ENCODE results near the gene NDUFV1.

NDUFV1 gene

DNA sequence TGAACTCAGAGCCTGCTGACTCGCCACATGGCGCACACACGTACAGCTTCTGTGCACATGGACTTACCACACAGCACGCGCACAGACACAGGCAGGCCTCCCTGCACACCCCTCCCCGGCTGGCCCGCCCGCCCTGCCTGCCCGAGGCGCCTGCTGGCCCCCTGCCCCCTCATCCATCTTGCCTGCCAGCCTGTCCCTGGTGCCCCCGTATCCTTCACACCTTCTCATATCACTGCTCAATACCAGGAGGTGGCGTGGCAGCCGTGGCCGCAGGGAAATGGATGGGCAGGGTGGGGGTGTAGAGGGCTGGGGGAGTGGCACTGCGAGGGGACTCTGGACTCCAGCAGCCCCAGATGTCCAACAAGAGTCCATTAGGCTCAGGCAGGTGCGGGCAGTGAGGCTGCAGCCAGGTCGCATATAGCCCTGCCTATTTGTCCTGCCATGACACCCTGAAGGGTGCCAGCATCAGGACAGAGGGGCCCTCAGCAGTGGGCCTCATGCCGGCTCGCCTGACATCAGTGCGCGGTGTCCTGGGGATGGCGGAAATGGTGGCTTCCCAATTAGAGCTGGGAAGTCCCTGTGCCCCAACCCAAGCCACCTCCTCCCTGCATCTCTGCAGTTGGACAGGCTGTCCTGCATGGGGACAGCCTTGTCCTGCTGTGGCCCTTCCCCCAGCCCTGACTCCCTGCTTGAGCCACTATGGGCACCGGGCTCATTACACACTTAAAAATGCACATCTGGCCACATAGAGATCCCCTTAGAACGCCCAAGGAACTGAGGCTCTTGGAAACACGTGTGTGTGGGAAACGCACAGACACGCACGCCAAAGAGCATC lies 34.8 kb downstream of the NDUFV1 start:
- DNase-seq (ENCODE audit: low read depth): no peak
- no peak overlapping the region for H3K4me3 ChIP-seq (replicated peaks; ENCODE audit: low read depth, low read length)
- TF ChIP-seq, protein P1, sequence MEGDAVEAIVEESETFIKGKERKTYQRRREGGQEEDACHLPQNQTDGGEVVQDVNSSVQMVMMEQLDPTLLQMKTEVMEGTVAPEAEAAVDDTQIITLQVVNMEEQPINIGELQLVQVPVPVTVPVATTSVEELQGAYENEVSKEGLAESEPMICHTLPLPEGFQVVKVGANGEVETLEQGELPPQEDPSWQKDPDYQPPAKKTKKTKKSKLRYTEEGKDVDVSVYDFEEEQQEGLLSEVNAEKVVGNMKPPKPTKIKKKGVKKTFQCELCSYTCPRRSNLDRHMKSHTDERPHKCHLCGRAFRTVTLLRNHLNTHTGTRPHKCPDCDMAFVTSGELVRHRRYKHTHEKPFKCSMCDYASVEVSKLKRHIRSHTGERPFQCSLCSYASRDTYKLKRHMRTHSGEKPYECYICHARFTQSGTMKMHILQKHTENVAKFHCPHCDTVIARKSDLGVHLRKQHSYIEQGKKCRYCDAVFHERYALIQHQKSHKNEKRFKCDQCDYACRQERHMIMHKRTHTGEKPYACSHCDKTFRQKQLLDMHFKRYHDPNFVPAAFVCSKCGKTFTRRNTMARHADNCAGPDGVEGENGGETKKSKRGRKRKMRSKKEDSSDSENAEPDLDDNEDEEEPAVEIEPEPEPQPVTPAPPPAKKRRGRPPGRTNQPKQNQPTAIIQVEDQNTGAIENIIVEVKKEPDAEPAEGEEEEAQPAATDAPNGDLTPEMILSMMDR (IDR thresholded peaks at IDR 0.05; ENCODE audit: low read length, missing control alignments): no peak

DNA sequence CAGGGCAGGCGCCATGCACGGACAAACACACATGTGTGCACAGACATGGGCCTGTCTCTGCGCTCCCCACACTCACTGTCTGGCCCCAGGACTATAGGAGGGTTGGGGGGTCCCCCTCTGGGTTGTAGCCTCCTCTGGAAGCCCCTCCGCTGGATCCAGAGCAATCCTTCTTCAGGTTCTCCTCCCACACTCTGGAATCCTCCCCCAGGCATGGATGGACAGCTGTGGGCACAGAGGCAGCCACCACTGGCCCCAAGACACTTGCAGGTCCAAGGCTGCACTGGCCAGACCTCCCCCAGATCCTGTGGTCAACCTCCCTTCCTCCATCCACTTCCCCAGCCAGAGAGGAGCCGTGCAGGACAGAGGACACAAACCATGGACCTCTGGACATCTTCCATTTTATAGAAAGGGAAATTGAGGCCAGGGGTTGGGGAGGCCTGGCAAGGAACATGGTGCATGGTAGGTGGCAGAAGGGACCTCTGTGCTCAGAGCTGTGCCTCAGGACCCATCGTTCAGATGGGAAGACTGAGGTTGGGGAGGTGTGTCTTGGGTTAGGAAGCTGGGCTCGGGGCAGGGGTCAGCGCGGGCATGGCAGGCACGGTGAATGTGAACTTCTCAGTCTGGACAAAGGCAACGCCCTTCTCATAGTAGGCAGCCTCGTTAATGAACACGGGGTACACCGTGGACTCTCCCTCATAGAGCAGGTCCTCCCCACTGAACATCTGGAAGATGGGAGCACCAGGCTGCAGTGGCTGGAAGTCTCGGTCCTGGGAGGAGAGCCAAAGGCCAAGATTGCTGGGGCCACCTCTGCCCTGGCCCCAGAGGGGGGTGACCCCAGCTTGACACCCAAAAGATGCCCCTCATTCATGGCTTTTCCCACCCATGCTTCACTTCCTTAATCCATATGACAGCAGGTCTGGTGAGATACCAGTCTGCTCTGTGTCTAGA lies 35.7 kb downstream of the NDUFV1 start:
- DNase-seq (ENCODE audit: low read depth): no peak

DNA sequence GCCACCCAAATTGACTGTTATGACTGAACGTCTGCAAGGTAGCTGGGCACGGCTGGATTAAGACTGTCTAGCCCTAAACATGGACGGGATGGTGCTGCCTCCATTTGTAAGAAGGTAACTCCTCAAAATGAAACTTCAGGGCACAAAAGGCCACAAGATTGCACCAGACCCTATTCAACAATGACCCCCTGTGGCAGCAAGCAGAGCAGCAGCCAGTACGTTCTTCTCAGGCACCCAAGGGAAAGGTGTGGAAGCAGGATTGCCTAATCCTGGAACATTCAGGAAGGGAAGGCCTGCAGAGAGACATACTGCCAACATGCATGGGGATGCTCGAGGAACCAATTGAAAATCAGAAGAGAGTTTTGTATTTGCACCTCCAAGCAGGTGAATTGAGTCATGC lies 37.3 kb downstream of the NDUFV1 start:
- peak; percentile 20 for DNase-seq (ENCODE audit: low read depth)
- H3K4me3 ChIP-seq (replicated peaks; ENCODE audit: low read depth, low read length): no peak overlapping the region
- TF ChIP-seq, protein P1 (IDR thresholded peaks at IDR 0.05; ENCODE audit: low read length, missing control alignments): peak; percentile 25

More for the DNA sequence above, 35.7 kb downstream of the NDUFV1 start:
- TF ChIP-seq, protein P1 (IDR thresholded peaks at IDR 0.05; ENCODE audit: low read length, missing control alignments): no peak
- no peak overlapping the region for H3K4me3 ChIP-seq (replicated peaks; ENCODE audit: low read depth, low read length)

DNA sequence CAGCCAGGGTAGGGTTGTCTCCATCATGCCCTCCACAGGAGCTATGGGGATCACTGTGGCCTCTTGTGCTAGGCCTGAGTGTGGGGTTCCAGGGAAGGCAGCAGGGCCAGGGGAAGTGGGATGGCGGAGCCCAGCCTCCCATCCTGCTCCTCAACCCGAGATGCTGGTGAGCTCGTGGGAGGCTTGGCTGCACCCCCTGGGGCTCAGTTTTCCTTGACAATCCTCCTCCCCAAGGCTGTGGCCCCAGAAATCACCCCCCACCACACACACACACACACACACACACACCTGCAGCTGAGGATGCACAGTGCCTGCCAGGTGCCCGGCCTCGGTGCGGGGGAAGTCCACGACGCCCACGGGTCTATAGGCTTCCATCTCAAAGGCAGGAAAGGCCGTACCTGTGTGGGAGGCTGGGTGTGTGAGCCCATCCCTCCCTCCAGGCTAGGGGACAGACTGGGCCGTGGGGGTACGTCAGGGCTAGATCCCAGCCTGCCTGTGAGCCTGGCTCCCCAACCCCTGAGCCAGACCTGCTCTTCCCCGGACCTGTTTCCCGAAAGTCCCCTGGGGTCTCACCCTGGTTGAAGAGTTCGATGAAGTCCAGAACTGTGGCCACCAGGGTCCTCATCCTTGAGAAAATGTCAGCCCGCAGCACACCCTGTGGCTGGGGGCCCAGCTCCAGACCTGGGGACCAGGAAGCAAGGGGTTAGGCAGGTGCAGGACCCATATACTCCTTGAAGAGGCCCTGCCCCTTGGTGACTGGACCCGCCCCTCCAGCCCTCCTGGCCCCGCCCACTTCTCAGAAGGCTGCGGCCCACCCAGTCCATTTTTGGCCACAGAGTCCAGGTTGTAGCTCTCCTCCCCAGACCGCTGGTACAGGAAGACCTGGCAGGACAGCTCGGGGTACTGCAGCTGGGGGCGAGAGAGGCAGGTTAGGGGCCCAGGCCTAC lies 38.0 kb downstream of the NDUFV1 start:
- TF ChIP-seq, protein P1 (IDR thresholded peaks at IDR 0.05; ENCODE audit: low read length, missing control alignments): no peak
- H3K4me3 ChIP-seq (replicated peaks; ENCODE audit: low read depth, low read length): no peak overlapping the region
- DNase-seq (ENCODE audit: low read depth): no peak

DNA sequence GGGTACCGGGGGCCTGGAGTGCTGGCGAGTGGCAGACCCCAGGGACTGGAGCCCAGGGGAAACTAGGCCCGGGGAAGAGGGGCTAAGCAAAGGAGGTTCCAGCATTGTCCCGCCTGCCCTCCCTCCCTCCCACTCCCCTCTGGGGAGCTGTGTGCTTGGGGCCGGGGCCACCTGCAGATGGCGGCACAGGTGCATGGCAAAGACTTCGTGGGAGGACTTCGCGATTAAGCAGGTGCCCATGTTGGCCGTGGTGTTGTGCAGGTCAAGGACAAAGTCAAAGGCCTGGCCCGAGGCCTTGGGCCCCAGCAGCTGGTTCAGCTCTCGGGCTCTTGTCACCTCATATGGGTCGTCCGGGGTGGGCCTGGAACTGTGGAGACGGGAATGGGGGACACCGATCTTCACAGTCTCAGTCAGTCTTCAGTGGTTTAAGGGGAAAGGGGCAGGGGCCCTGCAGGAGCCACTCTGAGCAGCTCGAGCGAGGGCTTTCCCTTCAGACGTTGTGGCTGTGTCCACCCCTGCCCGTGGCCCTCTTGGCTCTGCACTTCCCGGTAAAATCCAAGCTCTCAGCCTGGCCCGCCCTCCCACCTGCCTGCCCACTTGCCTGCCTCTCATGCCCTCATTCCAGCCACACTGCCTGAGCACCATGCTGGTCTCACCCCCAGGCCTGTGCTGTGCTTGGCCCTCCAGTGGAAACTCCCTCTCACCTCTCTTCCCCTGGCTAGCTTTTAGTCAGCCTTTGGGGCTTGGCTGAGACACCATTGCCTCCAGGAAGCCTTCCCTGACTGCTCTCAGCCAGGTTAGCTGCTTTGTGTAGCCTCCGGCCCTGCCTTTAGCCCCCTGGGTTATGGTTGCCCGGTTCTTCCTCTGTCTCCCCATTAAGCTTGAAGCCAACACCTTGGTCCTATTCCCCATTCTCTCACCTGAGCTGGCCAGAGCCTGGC lies 39.1 kb downstream of the NDUFV1 start:
- no peak for DNase-seq (ENCODE audit: low read depth)
- TF ChIP-seq, protein P1 (IDR thresholded peaks at IDR 0.05; ENCODE audit: low read length, missing control alignments): no peak
- H3K4me3 ChIP-seq (replicated peaks; ENCODE audit: low read depth, low read length): no peak overlapping the region

All from fibroblast of pulmonary artery (primary cell).